ENCODE measurements around the gene ZFP1. TPM values are rescaled to one million over a fixed set of nuclear protein-coding genes. Genes with fewer than 3 reads are reported as not detected.

ZFP1 gene
- polyA plus RNA-seq, 2 of the 4 experiments (the other 2 are of a cell fraction), result 14.4 to 16.1 TPM

- ChIA-PET POLR2A (no interaction called here), CTCF (interaction anchor here (0.6 to 1.4 kb wide), 3 partner anchors 36 to 76 kb away, joined by 4 to 6 read pairs (median 4); no protein-coding TSS in a partner anchor)
- H3K4me3 ChIP-seq, result peak overlapping the region; percentile 98
- ATAC-seq, result no peak
- WGBS (ENCODE audit: missing lambda C conversion rate), result 51% methylated on average over 3 of the region's 3 CpGs
- FAIRE-seq, result no peak
- DNase-seq (ENCODE audit: low read depth in 1 of 2, low spot score in 1 of 2), result no peak
- no peak for TF ChIP-seq BHLHE40 (IDR thresholded peaks at IDR 0.05; ENCODE audit: low read depth, low read length)
- TF ChIP-seq CHD4 (IDR thresholded peaks at IDR 0.05; ENCODE audit: borderline replicate concordance), result no peak
- no peak for TF ChIP-seq MAX (IDR thresholded peaks at IDR 0.05)
- TF ChIP-seq, protein P1, sequence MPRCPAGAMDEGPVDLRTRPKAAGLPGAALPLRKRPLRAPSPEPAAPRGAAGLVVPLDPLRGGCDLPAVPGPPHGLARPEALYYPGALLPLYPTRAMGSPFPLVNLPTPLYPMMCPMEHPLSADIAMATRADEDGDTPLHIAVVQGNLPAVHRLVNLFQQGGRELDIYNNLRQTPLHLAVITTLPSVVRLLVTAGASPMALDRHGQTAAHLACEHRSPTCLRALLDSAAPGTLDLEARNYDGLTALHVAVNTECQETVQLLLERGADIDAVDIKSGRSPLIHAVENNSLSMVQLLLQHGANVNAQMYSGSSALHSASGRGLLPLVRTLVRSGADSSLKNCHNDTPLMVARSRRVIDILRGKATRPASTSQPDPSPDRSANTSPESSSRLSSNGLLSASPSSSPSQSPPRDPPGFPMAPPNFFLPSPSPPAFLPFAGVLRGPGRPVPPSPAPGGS (IDR thresholded peaks at IDR 0.05), result no peak
- TF ChIP-seq CEBPB (IDR thresholded peaks at IDR 0.05), result no peak
- H3K9me3 ChIP-seq, result peaks cover 28% of the 10 kb centered on the region; the same call in 2 of the 3 replicates
- peak overlapping the region; percentile 82 for H3K4me2 ChIP-seq
- no peaks in the 10 kb centered on the region for H3K4me1 ChIP-seq
- H3K27ac ChIP-seq, result peak overlapping the region; percentile 94 to 100; a peak in 5 of 6 replicates
Measured at GRCh38 chr16:75147968-75148310, 385 bp upstream of the ZFP1 start.

DNA sequence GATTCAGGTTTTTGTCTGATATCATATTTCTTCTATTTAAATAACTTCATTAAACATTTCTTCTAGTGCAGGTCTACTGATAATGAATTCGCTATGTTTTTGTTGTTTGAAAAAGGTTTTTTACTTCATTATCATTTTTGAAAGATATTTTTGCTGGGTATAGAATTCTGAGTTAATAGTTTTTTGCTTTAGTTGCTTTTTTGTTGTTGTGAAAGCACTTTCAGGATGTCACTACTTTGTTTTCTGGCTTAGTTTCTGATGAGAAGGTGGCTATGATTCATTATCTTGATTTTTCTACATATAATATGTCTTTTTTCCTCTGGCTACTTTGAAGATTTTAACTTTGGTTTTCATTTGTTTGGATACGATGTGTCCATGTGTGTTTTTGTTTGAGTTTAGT is 3.5 kb downstream of the ZFP1 start:
- DNase-seq (ENCODE audit: low read depth in 1 of 2, low spot score in 1 of 2) (no peak), FAIRE-seq (no peak), ATAC-seq (no peak)
- Histone ChIP-seq H3K9me3 (peaks cover 58% of the 10 kb centered on the region), H3K4me3 (no peak overlapping the region), H3K4me2 (no peak overlapping the region), H3K27ac (no peak overlapping the region), H3K4me1 (no peaks in the 10 kb centered on the region)
- CTCF ChIA-PET, result no interaction called here
- POLR2A ChIA-PET, result no interaction called here
- no peak for TF ChIP-seq FOSL2 (IDR thresholded peaks at IDR 0.05)
- TF ChIP-seq FOSL2 (CRISPR knock-in tag; IDR thresholded peaks at IDR 0.05), result no peak
- TF ChIP-seq, protein P2, sequence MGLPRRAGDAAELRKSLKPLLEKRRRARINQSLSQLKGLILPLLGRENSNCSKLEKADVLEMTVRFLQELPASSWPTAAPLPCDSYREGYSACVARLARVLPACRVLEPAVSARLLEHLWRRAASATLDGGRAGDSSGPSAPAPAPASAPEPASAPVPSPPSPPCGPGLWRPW (IDR thresholded peaks at IDR 0.05), result no peak
- TF ChIP-seq MAFK (IDR thresholded peaks at IDR 0.05; ENCODE audit: partially characterized antibody), result peak; percentile 34
- TF ChIP-seq CEBPB (IDR thresholded peaks at IDR 0.05), result no peak
- TF ChIP-seq ZC3H11A (IDR thresholded peaks at IDR 0.05), result no peak
- TF ChIP-seq HOXB13 (CRISPR knock-in tag; IDR thresholded peaks at IDR 0.05; ENCODE audit: low read depth), result no peak
- 34% methylated on average over 2 of the region's 2 CpGs for WGBS (ENCODE audit: missing lambda C conversion rate)

- POLR2A ChIA-PET, result no interaction called here
- FAIRE-seq, result no peak
- Histone ChIP-seq H3K4me2 (no peak overlapping the region), H3K27ac (no peak overlapping the region), H3K4me3 (no peak overlapping the region), H3K9me3 (peaks cover 63% of the 10 kb centered on the region), H3K4me1 (no peaks in the 10 kb centered on the region)
- CTCF ChIA-PET, result no interaction called here
- DNase-seq (ENCODE audit: low read depth in 1 of 2, low spot score in 1 of 2), result no peak
- ATAC-seq, result no peak
- no peak for TF ChIP-seq CEBPB (IDR thresholded peaks at IDR 0.05)
- TF ChIP-seq, protein P3, sequence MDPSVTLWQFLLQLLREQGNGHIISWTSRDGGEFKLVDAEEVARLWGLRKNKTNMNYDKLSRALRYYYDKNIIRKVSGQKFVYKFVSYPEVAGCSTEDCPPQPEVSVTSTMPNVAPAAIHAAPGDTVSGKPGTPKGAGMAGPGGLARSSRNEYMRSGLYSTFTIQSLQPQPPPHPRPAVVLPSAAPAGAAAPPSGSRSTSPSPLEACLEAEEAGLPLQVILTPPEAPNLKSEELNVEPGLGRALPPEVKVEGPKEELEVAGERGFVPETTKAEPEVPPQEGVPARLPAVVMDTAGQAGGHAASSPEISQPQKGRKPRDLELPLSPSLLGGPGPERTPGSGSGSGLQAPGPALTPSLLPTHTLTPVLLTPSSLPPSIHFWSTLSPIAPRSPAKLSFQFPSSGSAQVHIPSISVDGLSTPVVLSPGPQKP (IDR thresholded peaks at IDR 0.05; ENCODE audit: low read depth, low read length), result no peak
- TF ChIP-seq RNF2 (IDR thresholded peaks at IDR 0.05; ENCODE audit: borderline replicate concordance, low read depth), result no peak
- TF ChIP-seq MAZ (IDR thresholded peaks at IDR 0.05; ENCODE audit: borderline replicate concordance, low read depth, low read length), result no peak
- no peak for TF ChIP-seq RAD21 (conservative IDR thresholded peaks at IDR 0.05 in 1 of 2, IDR thresholded peaks at IDR 0.05 in 1 of 2)
- TF ChIP-seq, protein P1 (IDR thresholded peaks at IDR 0.05), result no peak
- TF ChIP-seq HOXA7 (CRISPR knock-in tag; IDR thresholded peaks at IDR 0.05), result no peak
- no peak for TF ChIP-seq HOXB13 (CRISPR knock-in tag; IDR thresholded peaks at IDR 0.05; ENCODE audit: low read depth)
- TF ChIP-seq POLR2AphosphoS2 (conservative IDR thresholded peaks at IDR 0.05; ENCODE audit: low read length), result no peak
- TF ChIP-seq, protein P4, sequence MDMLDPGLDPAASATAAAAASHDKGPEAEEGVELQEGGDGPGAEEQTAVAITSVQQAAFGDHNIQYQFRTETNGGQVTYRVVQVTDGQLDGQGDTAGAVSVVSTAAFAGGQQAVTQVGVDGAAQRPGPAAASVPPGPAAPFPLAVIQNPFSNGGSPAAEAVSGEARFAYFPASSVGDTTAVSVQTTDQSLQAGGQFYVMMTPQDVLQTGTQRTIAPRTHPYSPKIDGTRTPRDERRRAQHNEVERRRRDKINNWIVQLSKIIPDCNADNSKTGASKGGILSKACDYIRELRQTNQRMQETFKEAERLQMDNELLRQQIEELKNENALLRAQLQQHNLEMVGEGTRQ (IDR thresholded peaks at IDR 0.05), result no peak
- TF ChIP-seq SREBF2 (IDR thresholded peaks at IDR 0.05), result no peak
- TF ChIP-seq SMC3 (IDR thresholded peaks at IDR 0.05), result no peak
- TF ChIP-seq MAX (IDR thresholded peaks at IDR 0.05), result no peak
- no peak for TF ChIP-seq EHF (CRISPR knock-in tag; IDR thresholded peaks at IDR 0.05)
- no peak for TF ChIP-seq POLR2A (IDR thresholded peaks at IDR 0.05; ENCODE audit: low read length)
- TF ChIP-seq JUNB (IDR thresholded peaks at IDR 0.05), result no peak
- TF ChIP-seq FOSB (CRISPR knock-in tag; IDR thresholded peaks at IDR 0.05), result no peak
- TF ChIP-seq TFCP2L1 (CRISPR knock-in tag; IDR thresholded peaks at IDR 0.05), result no peak
- no peak for TF ChIP-seq CBX8 (IDR thresholded peaks at IDR 0.05)
- no peak for TF ChIP-seq PBX3 (IDR thresholded peaks at IDR 0.05)
Measured at GRCh38 chr16:75152635-75153034, 4.3 kb downstream of the ZFP1 start.

Measured in A549 (cell line).